GM18498 (cell line): Measurements from ENCODE around the gene SYT3.
"Not testable (repeated sequence)": the region's sequence is repeated elsewhere in the genome, so short reads cannot be mapped to it uniquely, and the experiment has no call there.

Experiments
- ATAC-seq: cut with Tn5 transposase; IDR thresholded peaks from one replicate; pipeline ENCODE4 v1.9.1; 2021; ENCODE audit warnings: mild to moderate bottlenecking, moderate library complexity; ENCODE audit not compliant: unreplicated experiment

Gene SYT3

DNA sequence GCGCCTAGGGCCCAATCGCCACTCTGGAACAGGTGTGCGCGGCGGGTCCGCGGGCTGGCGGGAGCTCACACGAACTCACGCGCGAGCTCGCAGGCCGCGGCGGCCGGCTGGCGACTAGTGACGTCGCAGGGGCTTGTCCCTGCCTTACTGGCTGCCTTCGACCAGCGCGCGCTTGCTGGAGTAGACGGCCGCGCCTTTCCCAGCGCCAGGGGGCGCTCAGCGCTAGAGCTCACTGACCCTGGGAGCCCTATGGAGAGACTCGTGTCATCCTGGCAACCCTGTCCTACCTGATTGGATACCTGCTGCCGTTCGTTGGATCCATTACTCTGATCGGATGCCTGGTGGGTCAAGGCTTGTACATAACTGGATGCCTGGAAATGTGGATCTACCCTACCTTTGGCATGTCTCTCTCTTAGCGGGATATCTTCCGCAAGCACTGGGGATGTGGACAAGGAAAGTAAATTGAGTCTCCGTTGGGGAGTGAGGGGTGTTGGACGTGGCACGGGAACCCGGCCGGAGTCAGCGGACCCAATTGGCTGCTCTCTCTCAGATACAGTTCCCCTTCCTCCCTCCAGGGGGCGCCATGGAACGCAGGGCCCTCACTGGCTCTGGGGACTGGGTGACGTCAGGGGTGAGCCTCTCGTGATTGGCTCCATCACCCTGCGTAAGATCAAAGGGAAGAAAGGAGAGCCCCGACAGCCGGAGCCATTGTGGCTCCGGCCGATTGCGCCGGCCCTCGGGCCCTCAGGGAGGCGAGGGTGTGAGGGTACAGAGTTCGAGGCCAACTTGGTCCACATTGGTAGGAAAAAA, 35.2 kb downstream of the SYT3 start:
- ATAC-seq = not testable (repeated sequence)

DNA sequence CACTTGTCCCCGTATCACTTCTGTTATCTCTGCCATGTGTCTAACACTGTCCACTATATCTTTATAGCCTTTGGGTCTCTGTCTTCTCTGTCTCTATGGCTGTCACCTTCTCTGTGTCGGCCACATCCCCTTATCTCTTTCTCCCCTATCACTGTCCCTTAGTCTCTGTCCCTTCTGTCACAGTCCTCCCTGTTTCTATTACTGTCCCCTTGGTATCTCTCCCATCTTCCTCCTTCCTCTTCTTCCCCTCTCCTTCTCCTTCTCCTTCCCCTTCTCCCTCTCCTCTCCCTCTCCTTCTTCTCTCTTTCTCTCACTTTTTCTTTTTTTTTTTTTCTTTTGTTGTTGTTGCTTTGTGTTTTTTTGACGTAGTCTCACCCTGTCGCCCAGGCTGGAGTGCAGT, 36.7 kb downstream of the SYT3 start:
- no peak for ATAC-seq

DNA sequence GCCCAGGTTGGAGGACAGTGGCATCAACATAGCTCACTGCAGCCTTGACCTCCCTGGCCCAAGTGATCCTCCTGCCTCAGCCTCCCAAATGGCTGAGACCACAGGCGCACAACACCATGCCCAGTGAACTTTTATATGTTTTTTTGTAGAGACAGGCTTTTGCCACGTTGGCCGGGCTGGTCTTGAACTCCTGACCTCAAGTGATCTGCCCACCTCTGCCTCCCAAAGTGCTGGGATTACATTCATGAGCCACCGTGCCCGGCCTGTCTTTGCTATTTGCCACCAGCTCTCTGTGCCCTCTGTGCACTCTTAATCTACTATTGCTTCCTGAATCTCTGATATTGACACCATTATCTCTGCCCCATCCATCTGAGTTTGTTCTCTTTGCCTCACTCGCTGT, 37.2 kb downstream of the SYT3 start:
- no peak for ATAC-seq

DNA sequence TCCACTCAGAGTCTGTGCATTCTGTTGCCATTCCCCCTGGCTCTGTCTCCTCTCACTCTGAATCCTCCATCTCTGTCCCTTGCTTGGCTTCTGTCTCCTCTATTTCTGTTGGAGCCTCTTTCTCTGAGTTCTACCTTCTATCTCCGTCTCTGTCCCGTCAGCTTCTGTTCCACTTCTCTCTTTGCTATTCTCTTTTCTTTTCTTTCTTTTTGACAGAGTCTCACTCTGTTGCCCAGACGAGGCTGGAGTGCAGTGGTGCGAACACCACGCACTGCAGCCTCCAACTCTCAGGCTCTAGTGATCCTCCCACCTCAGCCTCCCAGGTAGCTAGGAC, 37.6 kb downstream of the SYT3 start:
- no peak for ATAC-seq

DNA sequence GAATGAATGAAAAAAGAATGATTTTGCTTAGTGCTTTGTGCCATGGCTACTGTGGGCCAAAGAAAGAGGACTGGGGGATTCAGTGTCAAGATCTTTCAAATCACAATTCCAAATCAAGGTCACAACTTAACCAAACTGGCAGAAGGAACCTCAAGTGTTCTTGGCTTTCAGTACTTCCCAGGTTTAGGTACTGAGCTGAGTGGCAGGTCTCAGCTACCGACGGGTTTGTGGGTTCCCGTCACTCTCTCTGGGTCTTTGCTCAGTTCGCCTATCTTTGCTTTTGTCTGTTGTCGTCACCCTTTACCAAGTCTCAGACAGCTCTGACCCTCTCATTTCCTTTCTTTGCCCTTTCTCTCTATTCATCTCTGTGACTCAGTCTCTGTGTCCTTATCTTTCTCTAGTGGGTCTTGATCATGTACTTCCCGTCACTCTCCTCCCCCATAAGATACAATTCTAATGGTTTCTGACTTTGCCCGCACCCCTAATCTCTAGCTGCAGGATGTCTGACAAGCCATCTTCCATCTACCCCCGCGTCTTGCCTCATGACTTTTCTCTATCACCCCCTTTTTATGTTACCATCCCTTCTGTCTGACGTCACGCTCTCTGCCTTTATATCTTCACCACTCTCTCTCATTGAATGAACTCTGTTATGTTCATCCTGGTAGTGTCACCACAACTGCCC, 38.1 kb downstream of the SYT3 start:
- no peak for ATAC-seq

DNA sequence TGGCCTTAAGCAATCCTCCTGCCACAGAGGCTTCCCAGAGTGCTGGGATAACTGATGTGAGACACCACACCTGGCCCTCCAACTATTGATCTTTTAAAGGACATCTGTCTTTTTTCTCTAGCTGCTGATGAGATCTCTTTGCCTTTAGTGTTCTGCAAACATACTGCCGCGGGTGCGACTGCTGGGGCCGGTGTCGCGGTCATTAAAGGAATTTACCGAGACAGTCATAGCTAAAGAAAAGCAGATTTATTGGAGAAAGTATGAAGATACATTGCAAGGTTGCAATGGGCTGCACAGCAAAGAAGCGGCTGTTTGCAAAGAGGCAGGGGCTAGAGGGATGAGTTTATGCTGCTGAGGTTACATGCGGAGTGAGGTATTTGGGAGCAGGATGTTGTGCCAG, 40.3 kb downstream of the SYT3 start:
- ATAC-seq = no peak

DNA sequence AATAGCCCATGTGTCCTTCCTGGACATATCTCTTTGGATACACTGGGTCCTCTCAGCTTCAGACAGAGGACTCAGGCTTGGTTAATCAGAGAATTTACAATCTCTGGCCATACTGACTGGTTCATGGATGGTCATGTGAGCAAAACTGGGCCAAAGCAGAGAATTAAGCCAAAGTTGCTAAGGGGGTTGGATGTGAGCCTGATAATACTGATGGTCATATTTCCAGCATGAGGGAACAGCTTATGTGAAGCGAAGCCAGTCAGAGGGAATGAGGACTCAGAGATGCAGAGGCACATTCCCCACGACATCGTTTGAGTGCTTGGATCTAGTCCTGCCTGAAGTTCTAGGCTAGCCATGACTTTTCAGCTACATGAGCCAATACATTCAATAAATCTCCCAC, 49.5 kb downstream of the SYT3 start:
- no peak for ATAC-seq

DNA sequence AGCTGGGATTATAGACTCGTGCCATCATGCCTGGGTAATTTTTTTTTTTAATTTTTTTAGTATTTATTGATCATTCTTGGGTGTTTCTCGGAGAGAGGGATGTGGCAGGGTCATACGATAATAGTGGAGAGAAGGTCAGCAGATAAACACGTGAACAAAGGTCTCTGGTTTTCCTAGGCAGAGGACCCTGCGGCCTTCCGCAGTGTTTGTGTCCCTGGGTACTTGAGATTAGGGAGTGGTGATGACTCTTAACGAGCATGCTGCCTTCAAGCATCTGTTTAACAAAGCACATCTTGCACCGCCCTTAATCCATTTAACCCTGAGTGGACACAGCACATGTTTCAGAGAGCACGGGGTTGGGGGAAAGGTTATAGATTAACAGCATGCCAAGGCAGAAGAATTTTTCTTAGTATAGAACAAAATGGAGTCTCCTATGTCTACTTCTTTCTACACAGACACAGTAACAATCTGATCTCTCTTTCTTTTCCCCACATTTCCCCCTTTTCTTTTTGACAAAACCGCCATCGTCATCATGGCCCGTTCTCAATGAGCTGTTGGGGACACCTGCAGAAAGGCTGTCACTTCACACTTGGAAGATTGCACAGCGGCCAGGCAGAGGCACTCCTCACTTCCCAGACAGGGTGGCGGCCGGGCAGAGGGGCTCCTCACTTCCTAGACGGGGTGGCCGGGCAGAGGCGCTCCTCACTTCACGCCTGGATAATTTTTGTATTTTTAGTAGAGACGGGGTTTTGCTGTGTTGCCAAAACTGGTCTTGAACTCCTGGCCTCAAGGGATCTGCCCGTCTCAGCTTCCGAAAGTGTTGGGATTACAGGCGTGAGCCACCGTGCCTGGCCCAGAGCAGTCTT, 57.7 kb downstream of the SYT3 start:
- ATAC-seq = not testable (repeated sequence)

DNA sequence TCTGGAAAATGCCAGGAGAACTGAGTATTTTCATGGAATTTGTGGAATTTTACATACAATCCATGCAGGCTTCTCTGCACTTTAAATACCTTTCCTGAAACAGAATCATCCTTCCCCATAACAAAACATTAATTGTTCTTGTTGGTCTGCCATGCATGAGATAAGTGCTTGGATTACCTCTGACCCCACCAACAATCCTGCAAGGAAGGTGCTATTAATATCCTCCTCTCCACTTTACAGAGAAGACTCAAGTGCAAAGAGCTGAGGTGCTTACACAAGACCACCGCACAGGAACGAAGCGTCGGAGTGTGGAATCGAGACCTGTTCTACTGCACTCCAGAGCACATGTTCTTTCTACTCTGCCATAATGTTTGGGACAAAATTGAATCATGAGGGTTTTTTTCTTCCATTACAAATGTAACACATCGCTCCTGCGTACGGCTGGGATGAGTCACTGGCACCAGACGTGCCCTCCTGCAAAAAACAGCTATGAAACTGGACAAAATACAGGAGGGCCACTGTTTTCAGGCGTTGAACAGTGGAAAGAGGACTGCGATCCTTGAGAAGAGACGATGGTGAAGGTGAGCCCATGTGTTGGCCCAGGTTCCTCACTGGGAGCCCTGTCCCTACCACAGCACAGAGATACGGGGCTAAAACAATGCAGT, 58.6 kb downstream of the SYT3 start:
- no peak for ATAC-seq

DNA sequence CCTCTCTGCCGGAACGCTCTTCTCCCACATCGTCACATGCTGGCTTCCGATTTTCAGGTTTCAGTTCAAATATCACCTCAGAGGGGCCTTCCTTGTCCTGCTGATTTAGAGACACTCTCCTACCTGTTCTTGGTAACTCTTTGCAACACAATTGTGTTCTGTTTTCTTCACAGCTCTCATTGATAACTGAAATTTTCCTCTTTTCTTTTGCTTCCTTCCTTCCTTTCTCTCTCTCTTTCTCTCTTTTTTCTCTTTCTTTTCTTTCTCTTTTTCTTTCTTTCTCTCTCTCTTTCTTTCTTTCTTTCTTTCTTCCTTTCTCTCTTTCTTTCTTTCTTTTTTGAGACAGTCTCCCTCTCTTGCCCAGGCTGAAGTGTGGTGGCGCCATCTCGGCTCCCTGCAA, 59.4 kb downstream of the SYT3 start:
- no peak for ATAC-seq

DNA sequence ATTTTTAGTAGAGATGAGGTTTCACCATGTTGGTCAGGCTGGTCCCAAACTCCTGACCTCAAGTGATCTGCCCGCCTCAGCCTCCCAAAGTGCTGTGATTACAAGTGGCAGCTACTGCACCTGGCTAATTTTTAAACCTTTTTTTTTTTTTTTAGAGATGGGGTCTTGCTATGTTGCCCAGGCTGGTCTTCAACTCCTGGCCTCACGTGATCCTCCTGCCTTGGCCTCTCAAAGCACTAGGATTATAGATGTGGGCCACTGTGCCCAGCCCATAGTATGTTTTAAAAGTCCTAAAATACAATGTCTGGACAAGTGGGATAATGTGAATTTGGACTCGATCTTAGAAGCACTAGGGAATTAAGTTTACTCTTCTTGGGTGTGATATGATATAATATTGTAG, 62.9 kb downstream of the SYT3 start:
- ATAC-seq = not testable (repeated sequence)

DNA sequence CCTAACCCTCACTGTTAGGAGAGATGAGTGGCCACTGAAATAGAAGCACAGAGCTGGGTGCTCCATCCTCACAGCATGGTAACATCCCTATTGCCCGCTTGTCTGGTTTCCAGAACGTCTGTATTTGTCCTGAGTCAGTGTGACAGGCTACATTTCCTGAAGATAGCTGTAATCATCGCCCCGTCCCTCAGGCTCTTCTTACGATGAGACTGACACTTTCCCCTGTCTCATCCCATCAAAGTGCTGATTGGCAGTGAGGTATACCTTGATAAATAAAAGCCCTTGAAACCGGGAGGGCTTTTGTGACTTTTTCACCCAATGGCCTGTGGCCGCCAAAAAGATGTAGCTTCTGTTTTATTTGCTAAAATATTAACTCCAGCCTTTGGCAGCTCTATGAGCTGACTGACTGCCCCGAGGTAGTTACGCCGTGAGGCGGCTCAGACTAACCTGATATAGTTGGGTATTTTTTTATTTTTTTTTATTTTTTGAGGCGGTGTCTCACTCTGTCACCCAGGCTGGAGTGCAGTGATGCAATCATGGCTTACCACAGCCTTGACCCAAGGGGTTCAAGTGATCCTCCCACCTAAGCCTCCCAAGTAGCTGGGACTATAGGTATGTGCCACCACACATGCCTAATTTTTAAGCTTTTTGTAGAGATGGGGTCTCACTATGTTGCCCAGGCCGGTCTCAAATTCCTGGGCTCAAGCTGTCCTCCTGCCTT, 65.8 kb downstream of the SYT3 start:
- no peak for ATAC-seq
